Epithelial cell of prostate (primary cell): ENCODE measurements around the gene SLCO3A1.
"Not testable (repeated sequence)": the region's sequence is repeated elsewhere in the genome, so short reads cannot be mapped to it uniquely, and the experiment has no call there.

Experiments used
- DNase-seq: peaks from one replicate; pipeline ENCODE4 v3.0.0-alpha.2; 2011; ENCODE audit warnings: low read depth, low spot score
- H3K27ac ChIP-seq: fragments of 450-650 bp; 2 replicates; pipeline ENCODE4 v1.5.1; 2017; ENCODE audit warnings: mild to moderate bottlenecking

SLCO3A1 gene

GRCh38 chr15:91950631-91951329 is 97.3 kb downstream of the SLCO3A1 start:
- H3K27ac ChIP-seq, result peak overlapping the region; percentile 71
- DNase-seq, result no peak

GRCh38 chr15:91952216-91952615 is 98.7 kb downstream of the SLCO3A1 start:
- DNase-seq, result no peak
- peak overlapping the region; percentile 71 for H3K27ac ChIP-seq

- peak; percentile 96 for DNase-seq
- H3K27ac ChIP-seq, result peak overlapping the region; percentile 71
These were observed 99.9 kb downstream of the SLCO3A1 start for GRCh38 chr15:91953432-91953831.

DNA sequence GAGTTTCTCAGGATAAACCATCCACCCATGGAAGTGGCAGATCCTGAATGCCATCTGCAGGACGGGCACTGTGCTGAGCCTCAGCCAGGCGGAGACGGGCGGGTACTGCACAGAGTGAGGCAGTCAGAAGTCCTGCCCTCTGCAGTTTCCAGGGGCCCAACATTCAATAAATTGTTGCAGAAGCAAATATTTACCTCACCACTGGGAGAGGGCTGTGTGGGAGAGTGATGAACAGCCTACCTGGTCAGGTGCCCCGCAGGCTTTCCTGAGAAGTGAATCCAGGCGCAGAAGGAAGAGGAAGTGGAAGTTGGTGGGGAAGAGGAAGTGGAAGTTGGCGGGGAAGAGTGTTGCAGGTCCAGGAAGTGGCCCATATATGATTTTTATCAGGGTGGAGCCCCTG is 100.8 kb downstream of the SLCO3A1 start:
- H3K27ac ChIP-seq, result peak overlapping the region; percentile 71
- no peak for DNase-seq

DNA sequence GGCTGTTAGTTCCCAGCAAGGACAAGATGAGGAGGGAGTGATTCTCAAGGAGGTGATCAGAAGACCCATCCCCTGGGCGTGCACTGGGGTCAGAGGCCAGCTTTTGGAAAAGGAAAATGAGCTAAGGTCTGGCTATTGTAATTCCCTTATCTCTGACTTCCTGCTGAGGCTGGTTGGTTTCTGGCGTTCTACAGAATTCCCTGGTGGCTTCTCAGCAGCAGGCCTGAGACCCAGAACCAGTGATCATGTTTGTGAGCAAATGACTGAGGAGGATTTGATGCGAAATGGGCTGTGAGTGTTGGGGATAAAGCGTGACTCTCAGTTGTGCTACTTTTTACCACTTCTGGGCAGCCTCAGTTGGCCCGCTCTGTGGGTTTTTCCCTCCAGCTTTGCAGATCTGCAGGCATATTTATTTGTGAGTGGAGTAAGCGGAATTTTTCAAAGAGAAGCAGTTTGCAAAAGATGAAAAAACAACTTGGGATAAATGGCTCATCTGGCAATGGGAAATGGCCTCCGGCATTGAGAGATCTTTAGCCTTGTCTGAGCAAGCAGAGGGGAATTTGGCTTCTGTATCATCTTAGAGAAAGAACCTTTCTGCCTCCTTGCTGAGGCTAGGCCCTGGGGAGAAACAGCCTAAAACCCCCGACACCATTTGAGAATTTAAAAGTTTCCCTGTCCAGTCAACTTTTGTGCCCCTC is 102.7 kb downstream of the SLCO3A1 start:
- peak overlapping the region; percentile 69 for H3K27ac ChIP-seq
- DNase-seq, result no peak

DNA sequence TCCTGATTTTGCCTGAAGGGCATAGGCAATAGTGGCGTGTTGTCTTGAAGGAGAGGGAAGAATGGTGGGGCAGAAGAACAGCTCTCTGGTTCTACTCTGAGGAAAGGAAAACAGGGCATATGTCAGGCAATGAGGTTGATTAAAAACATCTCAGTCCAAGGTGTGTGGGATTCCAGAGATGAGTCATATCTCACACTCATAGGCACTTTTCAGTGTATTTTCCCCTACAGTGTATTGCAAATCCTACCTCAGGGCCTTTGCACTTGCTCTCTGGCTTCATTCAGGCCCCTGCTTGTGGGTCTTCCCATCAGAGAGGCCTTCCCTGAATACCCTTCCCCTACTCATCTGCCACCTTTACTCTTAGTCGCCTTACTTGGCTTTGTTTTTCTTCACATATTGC is 107.8 kb downstream of the SLCO3A1 start:
- no peak for DNase-seq
- no peak overlapping the region for H3K27ac ChIP-seq

DNA sequence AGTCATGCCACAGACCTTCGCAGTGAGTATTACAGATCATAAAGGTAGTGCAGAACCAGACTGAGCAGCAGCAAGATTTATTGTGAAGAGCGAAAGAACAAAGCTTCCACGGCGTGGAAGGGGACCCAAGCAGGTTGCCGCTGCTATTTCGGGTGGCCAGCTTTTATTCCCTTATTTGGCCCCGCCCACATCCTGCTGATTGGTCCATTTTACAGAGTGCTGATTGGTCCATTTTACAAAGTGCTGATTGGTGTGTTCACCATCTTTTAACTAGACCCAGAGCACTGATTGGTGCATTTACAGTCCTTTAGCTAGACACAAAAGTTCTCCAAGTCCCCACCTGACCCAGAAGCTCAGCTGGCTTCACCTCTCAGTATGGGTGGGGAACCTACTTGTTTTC is 110.2 kb downstream of the SLCO3A1 start:
- not testable (repeated sequence) for H3K27ac ChIP-seq

GRCh38 chr15:91965501-91966193 is 112.1 kb downstream of the SLCO3A1 start:
- H3K27ac ChIP-seq, result peak overlapping the region; percentile 94
- no peak for DNase-seq

More for the DNA sequence above, 110.2 kb downstream of the SLCO3A1 start:
- not testable (repeated sequence) for DNase-seq

- H3K27ac ChIP-seq, result peak overlapping the region; percentile 94
- no peak for DNase-seq
These were observed 112.7 kb downstream of the SLCO3A1 start for GRCh38 chr15:91966194-91966552.

GRCh38 chr15:91967935-91968606 is 114.6 kb downstream of the SLCO3A1 start:
- no peak for DNase-seq
- no peak overlapping the region for H3K27ac ChIP-seq

DNA sequence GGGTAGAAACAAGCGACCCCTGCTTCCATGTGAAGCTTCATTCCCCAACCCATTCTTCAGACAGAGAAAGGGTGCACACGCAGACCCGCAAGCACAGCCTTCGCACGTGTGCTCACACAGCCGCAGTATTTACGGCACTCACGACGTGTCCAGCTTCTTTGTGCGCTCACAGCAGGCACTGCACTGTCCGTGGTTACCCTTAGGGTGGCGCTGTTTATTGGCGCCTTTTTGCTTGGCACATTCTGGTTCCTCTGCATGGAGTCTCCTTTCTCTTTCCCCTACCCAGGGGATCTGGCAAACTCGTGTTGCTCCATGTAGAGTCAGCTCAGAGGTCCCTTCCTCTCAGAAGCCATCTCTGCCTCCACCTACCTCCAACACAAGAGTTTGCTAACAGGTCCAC is 115.1 kb downstream of the SLCO3A1 start:
- no peak overlapping the region for H3K27ac ChIP-seq
- DNase-seq, result no peak

- H3K27ac ChIP-seq, result no peak overlapping the region
- DNase-seq, result no peak
These were observed 116.6 kb downstream of the SLCO3A1 start for GRCh38 chr15:91970142-91970541.

DNA sequence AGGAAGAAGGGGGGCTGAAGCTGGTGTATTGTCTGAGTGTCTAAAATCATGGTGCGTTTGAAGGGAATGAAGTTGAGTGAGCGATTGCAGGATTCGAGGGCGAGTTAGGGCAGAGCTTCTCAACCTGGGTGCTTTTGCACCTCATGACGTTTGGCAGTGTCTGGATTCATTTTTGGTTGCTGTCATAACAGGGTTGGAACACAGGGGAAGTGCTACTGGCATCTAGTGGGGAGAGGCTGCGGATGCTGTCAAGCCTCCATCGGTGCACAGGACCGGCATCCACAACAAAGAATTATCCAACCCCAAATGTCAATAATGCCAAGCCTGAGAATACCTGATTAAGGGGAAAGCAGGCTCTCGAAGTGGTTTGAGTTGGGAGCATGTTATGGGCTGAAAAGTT is 120.0 kb downstream of the SLCO3A1 start:
- peak overlapping the region; percentile 27 for H3K27ac ChIP-seq
- DNase-seq, result no peak

- no peak for DNase-seq
- peak overlapping the region; percentile 27 for H3K27ac ChIP-seq
These were observed 120.8 kb downstream of the SLCO3A1 start for GRCh38 chr15:91974321-91974720.

- H3K27ac ChIP-seq, result peak overlapping the region; percentile 27
- DNase-seq, result no peak
These were observed 121.9 kb downstream of the SLCO3A1 start for GRCh38 chr15:91975241-91975978.

DNA sequence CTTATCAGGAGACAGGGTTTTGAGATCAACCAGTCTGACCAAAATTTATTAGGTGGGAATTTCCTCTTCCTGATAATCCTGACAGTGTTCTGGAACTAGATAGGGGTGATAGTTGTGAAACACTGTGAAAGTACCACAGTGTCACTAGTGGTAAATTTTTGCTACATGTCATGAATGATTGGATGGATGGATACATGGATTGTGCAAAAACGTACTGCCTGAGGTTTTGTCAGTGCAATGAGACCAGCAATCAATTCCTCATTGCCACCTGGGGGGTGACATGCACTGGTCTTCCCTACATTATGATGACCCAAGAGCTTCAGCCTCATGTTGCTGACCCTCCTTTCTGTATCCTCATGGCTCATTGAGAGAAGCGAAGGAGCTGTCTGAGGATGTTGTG is 123.5 kb downstream of the SLCO3A1 start:
- H3K27ac ChIP-seq, result no peak overlapping the region

GRCh38 chr15:91980502-91981267 is 127.2 kb downstream of the SLCO3A1 start:
- DNase-seq, result no peak

More for the DNA sequence above, 123.5 kb downstream of the SLCO3A1 start:
- DNase-seq, result no peak

GRCh38 chr15:91981821-91982800 is 128.6 kb downstream of the SLCO3A1 start:
- no peak overlapping the region for H3K27ac ChIP-seq
- DNase-seq, result no peak

More at GRCh38 chr15:91980502-91981267, 127.2 kb downstream of the SLCO3A1 start:
- no peak overlapping the region for H3K27ac ChIP-seq
